Right atrium auricular region (tissue), 2 donors: ENCODE measurements around the gene RB1. TPM values are rescaled to one million over a fixed set of nuclear protein-coding genes. Genes with fewer than 3 reads are reported as not detected.

Experiments
- DNase-seq: peaks from one replicate; pipeline ENCODE4 v3.0.0-alpha.2; 2019; ENCODE audit warnings: low spot score
- H3K27ac ChIP-seq, 2 donors: fragments of 200-600 bp; sonication (generic); 1 replicate in 1 of 2; 2 replicates in 1 of 2; pipeline ENCODE4 v1.5.1; 2016 to 2019
- H3K27me3 ChIP-seq, 2 donors: fragments of 200-600 bp; sonication (generic); one replicate each; pipeline versions ENCODE4 v1.5.1 to v1.6.0; 2017 to 2019
- H3K36me3 ChIP-seq: fragments of 200-600 bp; sonication (generic); one replicate; pipeline ENCODE4 v1.5.1; 2016
- H3K4me1 ChIP-seq, 2 donors: fragments of 200-600 bp; sonication (generic); one replicate each; pipeline versions ENCODE4 v1.5.1 to v1.6.0; 2017 to 2019
- H3K4me3 ChIP-seq, 2 donors: fragments of 200-600 bp; sonication (generic); 1 replicate in 1 of 2; 2 replicates in 1 of 2; pipeline ENCODE4 v1.5.1; 2017 to 2019; ENCODE audit warnings: mild to moderate bottlenecking in 1 of 2, moderate library complexity in 1 of 2
- H3K9me3 ChIP-seq, 2 donors: fragments of 200-600 bp; sonication (generic); one replicate each; pipeline ENCODE4 v1.5.1; 2019
- total RNA-seq, 2 donors: library from RNA; depleted of rRNA; stranded (reverse); fragments of >200 nt; gene quantifications; one replicate each; pipeline ENCODE4 v1.1.0, GENCODE V29; 2016
- TF ChIP-seq, protein P1 (sequence below), 2 donors: fragments of 200-600 bp; sonication (generic); IDR thresholded peaks; one replicate each; pipeline ENCODE4 v1.5.1; 2019; ENCODE audit warnings: antibody characterized with exemption in 2 of 2

Gene RB1
- total RNA-seq, 2 donors from 2014 or later = 24.3 to 27.1 TPM

DNA sequence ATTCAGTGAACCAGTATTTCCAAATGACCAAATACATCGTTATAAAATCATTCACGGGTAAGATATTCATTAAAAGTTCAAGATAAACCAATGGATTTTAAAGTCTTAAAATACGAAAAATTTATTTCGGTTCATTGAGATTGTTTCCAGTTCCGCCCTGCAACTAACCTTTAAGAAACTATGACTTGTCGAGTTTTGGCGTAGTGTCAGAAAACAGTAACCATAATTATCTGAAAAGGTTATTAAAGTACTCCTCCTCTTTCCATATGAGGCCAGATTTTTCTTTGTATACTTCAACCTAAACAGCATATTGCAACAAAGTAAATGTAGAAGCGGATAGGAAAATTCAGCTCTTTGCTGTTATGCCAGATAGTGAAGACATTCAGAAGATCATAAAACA lies 83.3 kb downstream of the RB1 start:
- TF ChIP-seq, protein P1, sequence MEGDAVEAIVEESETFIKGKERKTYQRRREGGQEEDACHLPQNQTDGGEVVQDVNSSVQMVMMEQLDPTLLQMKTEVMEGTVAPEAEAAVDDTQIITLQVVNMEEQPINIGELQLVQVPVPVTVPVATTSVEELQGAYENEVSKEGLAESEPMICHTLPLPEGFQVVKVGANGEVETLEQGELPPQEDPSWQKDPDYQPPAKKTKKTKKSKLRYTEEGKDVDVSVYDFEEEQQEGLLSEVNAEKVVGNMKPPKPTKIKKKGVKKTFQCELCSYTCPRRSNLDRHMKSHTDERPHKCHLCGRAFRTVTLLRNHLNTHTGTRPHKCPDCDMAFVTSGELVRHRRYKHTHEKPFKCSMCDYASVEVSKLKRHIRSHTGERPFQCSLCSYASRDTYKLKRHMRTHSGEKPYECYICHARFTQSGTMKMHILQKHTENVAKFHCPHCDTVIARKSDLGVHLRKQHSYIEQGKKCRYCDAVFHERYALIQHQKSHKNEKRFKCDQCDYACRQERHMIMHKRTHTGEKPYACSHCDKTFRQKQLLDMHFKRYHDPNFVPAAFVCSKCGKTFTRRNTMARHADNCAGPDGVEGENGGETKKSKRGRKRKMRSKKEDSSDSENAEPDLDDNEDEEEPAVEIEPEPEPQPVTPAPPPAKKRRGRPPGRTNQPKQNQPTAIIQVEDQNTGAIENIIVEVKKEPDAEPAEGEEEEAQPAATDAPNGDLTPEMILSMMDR (IDR thresholded peaks at IDR 0.05) = no peak
- H3K4me3 ChIP-seq = no peak overlapping the region
- H3K27ac ChIP-seq = no peak overlapping the region
- H3K27me3 ChIP-seq = no peaks in the 10 kb centered on the region
- peaks cover 0 to 7% of the 10 kb centered on the region in 2 donors for H3K9me3 ChIP-seq
- H3K4me1 ChIP-seq = no peaks in the 10 kb centered on the region
- H3K36me3 ChIP-seq = peaks cover under 1% of the 10 kb centered on the region
- DNase-seq = no peak

DNA sequence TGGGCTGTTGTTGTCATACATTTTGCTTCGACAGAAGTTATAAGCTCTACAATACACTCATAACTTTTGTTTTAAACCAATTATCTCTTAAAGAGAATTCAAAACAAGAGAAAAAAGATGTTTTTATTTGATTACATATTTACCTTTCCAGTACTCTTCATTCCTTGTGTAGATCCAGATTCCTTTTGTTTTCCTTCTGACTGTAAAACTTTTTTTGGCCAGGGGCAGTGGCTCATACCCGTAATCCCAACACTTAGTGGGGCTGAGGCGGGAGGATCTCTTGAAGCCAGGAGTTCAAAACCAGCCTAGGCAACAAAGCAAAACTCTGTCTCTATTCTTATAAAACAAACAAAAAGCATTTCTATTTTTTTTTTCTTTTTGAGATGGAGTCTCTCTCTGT lies 87.7 kb downstream of the RB1 start:
- TF ChIP-seq, protein P1 (IDR thresholded peaks at IDR 0.05) = no peak

DNA sequence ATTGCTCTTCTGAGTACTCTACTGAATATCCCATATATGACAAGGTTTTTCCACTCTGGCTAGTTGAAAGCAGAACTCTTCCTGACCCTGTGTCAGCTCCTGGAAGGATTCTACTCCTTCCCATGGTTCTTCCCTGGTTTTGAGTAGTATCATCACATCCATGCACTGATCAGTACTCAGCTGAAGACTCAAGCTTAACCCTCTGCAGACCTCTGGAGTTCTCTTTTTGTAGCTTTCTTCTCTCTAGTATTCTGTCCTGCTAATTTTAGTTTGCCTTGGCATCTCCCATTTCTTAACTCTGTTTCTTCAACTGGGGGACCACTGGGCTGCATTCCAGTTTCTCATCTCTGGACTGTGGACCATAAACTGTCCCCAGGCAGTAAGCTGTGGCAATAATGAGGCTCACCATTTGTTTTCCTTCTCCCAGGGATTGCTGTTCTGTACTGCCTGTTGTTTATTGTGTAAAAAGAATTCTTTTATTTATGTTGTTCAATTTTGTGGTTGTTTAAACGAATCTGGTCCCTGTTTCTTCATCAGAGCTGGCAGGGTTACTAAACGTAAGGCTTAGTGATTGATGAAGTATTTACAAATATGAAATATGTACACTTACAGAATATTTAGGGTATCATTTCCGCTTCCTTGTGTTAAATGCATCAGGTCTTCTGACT lies 89.6 kb downstream of the RB1 start:
- Histone ChIP-seq H3K27me3 (no peaks in the 10 kb centered on the region), H3K4me1 (peaks cover 0 to 4% of the 10 kb centered on the region in 2 donors), H3K36me3 (peaks cover 14% of the 10 kb centered on the region), H3K4me3 (no peak overlapping the region), H3K27ac (no peak overlapping the region), H3K9me3 (peaks cover 0 to 12% of the 10 kb centered on the region in 2 donors)
- TF ChIP-seq, protein P1 (IDR thresholded peaks at IDR 0.05) = no peak
- DNase-seq = no peak

More for the DNA sequence above, 87.7 kb downstream of the RB1 start:
- no peaks in the 10 kb centered on the region for H3K4me1 ChIP-seq
- no peak overlapping the region for H3K27ac ChIP-seq
- DNase-seq = no peak
- H3K9me3 ChIP-seq = peaks cover 0 to 12% of the 10 kb centered on the region in 2 donors
- no peak overlapping the region for H3K4me3 ChIP-seq
- peaks cover 14% of the 10 kb centered on the region for H3K36me3 ChIP-seq
- H3K27me3 ChIP-seq = no peaks in the 10 kb centered on the region

DNA sequence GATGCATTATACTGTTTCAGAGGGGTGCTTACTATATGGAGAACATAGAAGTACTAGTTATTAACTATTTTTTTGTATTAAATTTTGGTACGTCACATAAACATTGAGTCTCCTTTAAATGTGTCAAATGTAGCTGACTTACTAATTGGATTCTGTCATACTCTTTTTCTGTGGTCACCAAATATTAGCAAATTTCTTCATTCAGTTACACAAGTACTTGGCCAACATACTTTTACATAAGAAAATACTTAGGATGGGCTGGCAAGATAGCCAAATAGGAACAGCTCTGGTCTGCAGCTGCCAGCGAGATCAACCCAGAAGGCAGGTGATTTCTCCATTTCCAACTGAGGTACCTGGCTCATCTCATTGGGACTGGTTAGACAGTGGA lies 90.1 kb downstream of the RB1 start:
- H3K27me3 ChIP-seq = no peaks in the 10 kb centered on the region
- H3K36me3 ChIP-seq = peaks cover 14% of the 10 kb centered on the region
- H3K4me3 ChIP-seq = no peak overlapping the region
- peaks cover 0 to 9% of the 10 kb centered on the region in 2 donors for H3K4me1 ChIP-seq
- TF ChIP-seq, protein P1 (IDR thresholded peaks at IDR 0.05) = no peak
- H3K27ac ChIP-seq = no peak overlapping the region
- DNase-seq = no peak
- peaks cover 0 to 12% of the 10 kb centered on the region in 2 donors for H3K9me3 ChIP-seq

DNA sequence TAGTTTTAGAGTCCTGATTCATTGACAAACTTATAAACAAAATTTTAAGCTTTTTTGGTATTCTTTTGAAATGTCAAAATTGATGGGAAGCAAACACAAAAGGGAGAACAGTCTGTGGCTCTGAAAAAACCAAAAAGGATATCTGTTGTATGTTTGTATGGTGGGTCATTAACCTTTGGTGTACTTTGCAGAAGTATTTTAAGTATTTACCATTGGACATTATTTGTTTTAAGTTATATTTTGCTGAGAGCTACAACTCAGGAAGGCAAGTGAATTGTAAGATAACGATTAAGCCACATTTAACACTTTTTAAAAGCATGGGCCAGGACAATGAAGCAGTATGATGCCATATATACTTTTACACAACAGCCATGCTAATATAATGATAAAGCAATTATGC lies 94.2 kb downstream of the RB1 start:
- Histone ChIP-seq H3K27me3 (no peaks in the 10 kb centered on the region), H3K9me3 (no peaks in the 10 kb centered on the region), H3K4me1 (peaks cover 0 to 39% of the 10 kb centered on the region in 2 donors), H3K27ac (no peak overlapping the region), H3K4me3 (no peak overlapping the region), H3K36me3 (peaks cover 14% of the 10 kb centered on the region)
- TF ChIP-seq, protein P1 (IDR thresholded peaks at IDR 0.05) = no peak
- DNase-seq = no peak
